Gastrocnemius medialis (tissue), 4 donors: ENCODE results near the gene CALD1.

ENCODE experiments used
- CTCF ChIP-seq, 5 experiments: fragments of 450-650 bp in 3 of 5; fragments of 200-600 bp in 2 of 5; sonication (generic) in 2 of 5; IDR thresholded peaks in 4 of 5; conservative IDR thresholded peaks in 1 of 5; 1 replicate in 4 of 5; 2 replicates in 1 of 5; pipeline ENCODE4 v1.5.1; 2016 to 2019; ENCODE audit warnings: antibody characterized with exemption in 5 of 5, mild to moderate bottlenecking in 3 of 5, moderate library complexity in 3 of 5
- POLR2A ChIP-seq, 2 donors: fragments of 450-650 bp; IDR thresholded peaks; one replicate each; pipeline ENCODE4 v1.6.1; 2017; ENCODE audit warnings: antibody characterized with exemption in 2 of 2, mild to moderate bottlenecking in 2 of 2, moderate library complexity in 2 of 2

- TF ChIP-seq POLR2A (IDR thresholded peaks at IDR 0.05) (no peak), CTCF (IDR thresholded peaks at IDR 0.05 in 4 of 5, conservative IDR thresholded peaks at IDR 0.05 in 1 of 5) (no peak)
Measured at GRCh38 chr7:134818613-134819345, 39.3 kb downstream of the CALD1 start.
